D721Med (cell line): Measurements from ENCODE around the gene ETV6.

Source experiments
- DNase-seq: peaks from one replicate; pipeline ENCODE4 v3.0.0; 2011; ENCODE audit warnings: low spot score; ENCODE audit not compliant: insufficient read length
- FAIRE-seq: peaks from 2 replicates; lab custom pipeline; 2011; peaks lifted over from hg19 to GRCh38; lab: Jason Lieb, UNC
- CTCF ChIP-seq: IDR thresholded peaks from 2 replicates; pipeline ENCODE4 v1.5.1; 2012; ENCODE audit warnings: mild to moderate bottlenecking, control low read depth; ENCODE audit not compliant: insufficient read depth; ENCODE audit errors: missing control alignments

Gene ETV6

GRCh38 chr12:11787933-11788849 is 138.7 kb downstream of the ETV6 start:
- DNase-seq (no peak), FAIRE-seq (no peak)
- no peak for TF ChIP-seq CTCF

- no peak for TF ChIP-seq CTCF
- DNase-seq (no peak), FAIRE-seq (no peak)
These were observed 144.6 kb downstream of the ETV6 start for GRCh38 chr12:11793921-11794710.

- no peak for DNase-seq
- FAIRE-seq: no peak
- TF ChIP-seq CTCF: no peak
These were observed 145.3 kb downstream of the ETV6 start for GRCh38 chr12:11794751-11795150.

GRCh38 chr12:11795192-11795912 is 145.9 kb downstream of the ETV6 start:
- no peak for TF ChIP-seq CTCF
- FAIRE-seq (no peak), DNase-seq (no peak)

- no peak for FAIRE-seq
- DNase-seq: no peak
- TF ChIP-seq CTCF: no peak
These were observed 146.5 kb downstream of the ETV6 start for GRCh38 chr12:11795913-11796459.

- FAIRE-seq: no peak
- TF ChIP-seq CTCF: no peak
- no peak for DNase-seq
These were observed 147.9 kb downstream of the ETV6 start for GRCh38 chr12:11797317-11797913.
